SK-N-SH (cell line): ENCODE data around the gene SLC66A2. TPM values are rescaled to one million over a fixed set of nuclear protein-coding genes. Genes with fewer than 3 reads are reported as not detected.

Experiments used
- CTCF ChIA-PET: fragments of 300-600, 350-600 bp; formaldehyde crosslinking; extraction: SDS; loops from one replicate; lab custom pipeline; 2021; lab: Yijun Ruan, JAX
- POLR2A ChIA-PET: fragments of 350-600 bp; sonication (Branson Sonifier 250); formaldehyde crosslinking; extraction: SDS; loops from one replicate; lab custom pipeline; 2020; ENCODE audit warnings: antibody characterized with exemption, inconsistent platforms; lab: Yijun Ruan, JAX
- DNase-seq: peaks from one replicate; pipeline ENCODE4 v3.0.0; 2012
- H2AFZ ChIP-seq: fragments of 200-600 bp; sonication (generic); 2 replicates; pipeline ENCODE4 v1.8.1; 2016; ENCODE audit warnings: antibody characterized with exemption, mild to moderate bottlenecking, low read depth
- H3F3A ChIP-seq: fragments of 200-600 bp; sonication (generic); replicated peaks from 2 replicates; pipeline ENCODE3; 2016; ENCODE audit warnings: antibody characterized with exemption, mild to moderate bottlenecking; ENCODE audit not compliant: insufficient read depth
- H3K27ac ChIP-seq, 2 experiments: fragments of 200-500 bp in 1 of 2; fragments of 200-600 bp in 1 of 2; sonication (Bioruptor generic) in 1 of 2; sonication (generic), shearing (Covaris generic) in 1 of 2; 2 replicates each; pipeline versions ENCODE4 v1.5.1 to v1.6.1; 2014 to 2016; ENCODE audit warnings: low read depth in 2 of 2, inconsistent platforms in 1 of 2, low read length in 1 of 2, mild to moderate bottlenecking in 1 of 2, mixed read lengths in 1 of 2
- H3K27me3 ChIP-seq: fragments of 200-600 bp; sonication (generic), shearing (Covaris generic); 2 replicates; pipeline ENCODE4 v1.6.1; 2016; ENCODE audit warnings: mixed run types; ENCODE audit not compliant: insufficient read depth
- H3K36me3 ChIP-seq, 2 experiments: fragments of 200-500 bp in 1 of 2; fragments of 200-600 bp in 1 of 2; sonication (Bioruptor generic) in 1 of 2; sonication (generic) in 1 of 2; replicated peaks in 1 of 2; 2 replicates each; pipeline versions ENCODE3 to v1.5.1; 2014 to 2016; ENCODE audit warnings: low read length in 1 of 2, mild to moderate bottlenecking in 1 of 2; ENCODE audit not compliant: insufficient read depth in 2 of 2, control insufficient read depth in 1 of 2
- H3K4me1 ChIP-seq, 2 experiments: fragments of 200-500 bp in 1 of 2; fragments of 200-600 bp in 1 of 2; sonication (Bioruptor generic) in 1 of 2; sonication (generic), shearing (Covaris generic) in 1 of 2; 2 replicates each; pipeline versions ENCODE4 v1.5.1 to v1.6.1; 2014 to 2016; ENCODE audit warnings: low read depth in 1 of 2, low read length in 1 of 2, mixed run types in 1 of 2; ENCODE audit not compliant: insufficient read depth in 2 of 2, control insufficient read depth in 1 of 2
- H3K4me2 ChIP-seq: fragments of 200-600 bp; sonication (generic), shearing (Covaris generic); 2 replicates; pipeline ENCODE4 v1.6.1; 2017; ENCODE audit warnings: mixed run types
- H3K4me3 ChIP-seq, 2 experiments: fragments of 200-500 bp in 1 of 2; fragments of 200-600 bp in 1 of 2; sonication (Bioruptor generic) in 1 of 2; sonication (generic), shearing (Covaris generic) in 1 of 2; 2 replicates each; pipeline versions ENCODE4 v1.5.1 to v1.8.1; 2014 to 2016; ENCODE audit warnings: low read depth in 2 of 2, inconsistent platforms in 1 of 2, low read length in 1 of 2, mild to moderate bottlenecking in 1 of 2, mixed read lengths in 1 of 2, moderate library complexity in 1 of 2
- H3K79me2 ChIP-seq: fragments of 200-600 bp; sonication (generic); 2 replicates; pipeline ENCODE4 v1.8.1; 2017; ENCODE audit warnings: mild to moderate bottlenecking; ENCODE audit not compliant: insufficient read depth
- H3K9ac ChIP-seq: fragments of 200-600 bp; sonication (generic); 2 replicates; pipeline ENCODE4 v1.6.1; 2017; ENCODE audit warnings: mixed run types
- H3K9me2 ChIP-seq: fragments of 200-600 bp; sonication (generic); 2 replicates; pipeline ENCODE4 v1.6.1; 2017; ENCODE audit warnings: mixed run types
- H3K9me3 ChIP-seq: fragments of 200-600 bp; sonication (generic); 2 replicates; pipeline ENCODE4 v1.6.1; 2017; ENCODE audit warnings: mixed run types, mild to moderate bottlenecking, moderate library complexity
- H4K20me1 ChIP-seq: fragments of 200-600 bp; sonication (generic); 2 replicates; pipeline ENCODE4 v1.6.1; 2017; ENCODE audit warnings: mild to moderate bottlenecking, mixed run types; ENCODE audit not compliant: insufficient read depth
- GABPA ChIP-seq: IDR thresholded peaks from 2 replicates; pipeline ENCODE4 v1.4.0; 2012; ENCODE audit warnings: low read depth, mild to moderate bottlenecking
- MEF2A ChIP-seq: IDR thresholded peaks from 2 replicates; pipeline ENCODE4 v1.4.0; 2012; ENCODE audit warnings: low read depth, borderline replicate concordance
- MXI1 ChIP-seq: IDR thresholded peaks from 2 replicates; pipeline ENCODE4 v1.6.1; 2012; ENCODE audit warnings: mild to moderate bottlenecking, low read depth, low read length, improper control_type of control experiment
- NFIC ChIP-seq: IDR thresholded peaks from 2 replicates; pipeline ENCODE4 v1.4.0; 2012; ENCODE audit warnings: borderline replicate concordance
- RFX5 ChIP-seq: IDR thresholded peaks from 2 replicates; pipeline ENCODE4 v1.6.1; 2012; ENCODE audit warnings: mild to moderate bottlenecking, improper control_type of control experiment, low read length
- RXRA ChIP-seq: IDR thresholded peaks from 2 replicates; pipeline ENCODE4 v1.4.0; 2012; ENCODE audit warnings: low read depth, mild to moderate bottlenecking, borderline replicate concordance
- USF2 ChIP-seq: fragments of 150-350 bp; IDR thresholded peaks from 2 replicates; pipeline ENCODE4 v1.6.1; 2017; ENCODE audit warnings: antibody characterized with exemption, low read length, low read depth, borderline replicate concordance
- WGBS: methylation state at CpG from one replicate; pipeline ENCODE4 v1.1.6; 2017; ENCODE audit warnings: low lambda C conversion rate; 5-methylcytosine and 5-hydroxymethylcytosine counted together
- polyA plus RNA-seq, 3 experiments: library from polyadenylated mRNA; depleted of rRNA; stranded (reverse); fragments of >200 nt; gene quantifications; 2 replicates each; pipeline ENCODE4 v1.2.3, GENCODE V29; 2012

SLC66A2 gene
- polyA plus RNA-seq, 1 of the 3 experiments (the other 2 are of a cell fraction): 14.5 TPM

GRCh38 chr18:79970419-79971133 is 19.1 kb upstream of the SLC66A2 start:
- Histone ChIP-seq H3K4me2 (no peak overlapping the region), H3K9ac (no peak overlapping the region), H3K27ac (no peak overlapping the region), H3F3A (peaks cover 10% of the 10 kb centered on the region), H4K20me1 (peaks cover 21% of the 10 kb centered on the region; the same call in 1 of the 2 replicates), H3K27me3 (no peaks in the 10 kb centered on the region), H3K4me1 (peaks cover 0 to under 1% of the 10 kb centered on the region in 2 experiments; a peak in 1 of 4 replicates), H2AFZ (no peak overlapping the region), H3K4me3 (no peak overlapping the region), H3K9me3 (no peaks in the 10 kb centered on the region), H3K9me2 (no peaks in the 10 kb centered on the region), H3K79me2 (peaks cover 37% of the 10 kb centered on the region), H3K36me3 (peaks cover 19 to 45% of the 10 kb centered on the region in 2 experiments)
- no peak for TF ChIP-seq MEF2A
- TF ChIP-seq USF2: no peak
- TF ChIP-seq RXRA: no peak
- no peak for TF ChIP-seq RFX5
- no peak for TF ChIP-seq MXI1
- 96% methylated on average over 12 of the region's 12 CpGs for WGBS
- CTCF ChIA-PET: interaction anchor here (0.9 kb wide), 1 partner anchor 11 kb away, joined by 3 read pairs; no protein-coding TSS in a partner anchor
- DNase-seq: no peak
- POLR2A ChIA-PET: no interaction called here

DNA sequence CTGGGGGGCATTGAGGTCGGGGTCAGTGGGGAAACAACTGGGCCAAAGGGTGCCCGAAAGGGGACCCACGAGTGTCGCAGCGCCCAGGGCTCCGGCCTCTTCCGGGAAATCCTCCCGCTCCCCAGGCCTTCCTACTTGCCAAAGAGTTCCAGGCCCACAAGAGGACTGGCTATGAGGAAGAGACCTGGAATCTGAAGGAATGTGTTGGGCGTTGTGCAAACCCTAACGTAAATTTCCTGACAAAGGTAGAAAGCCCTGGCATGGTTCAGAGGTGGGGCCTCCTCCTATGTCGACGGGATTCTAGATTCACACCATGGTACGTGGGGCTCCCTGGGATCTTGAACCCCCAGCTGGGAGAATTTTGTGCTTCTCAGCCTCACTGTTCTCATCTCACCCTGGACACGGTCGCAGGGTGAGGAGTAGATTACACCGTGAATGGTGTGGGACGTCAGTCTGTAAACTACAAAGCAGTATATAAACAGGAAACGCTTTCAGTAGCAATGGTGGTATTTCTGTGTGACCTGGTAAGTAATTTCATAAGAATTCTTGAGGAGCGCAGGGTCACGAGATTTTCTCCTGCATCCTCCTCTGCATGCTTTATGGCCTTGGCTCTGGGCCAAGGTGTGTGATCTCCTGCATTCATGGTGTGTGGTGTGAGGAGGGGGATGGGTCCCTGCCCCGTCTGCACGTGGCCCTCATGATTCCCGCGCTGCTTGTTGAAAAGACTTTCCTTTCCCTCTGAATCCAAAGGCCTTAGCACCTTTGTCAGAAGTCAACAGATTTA is 13.9 kb upstream of the SLC66A2 start:
- Histone ChIP-seq H3K79me2 (no peaks in the 10 kb centered on the region; the same call in 1 of the 2 replicates), H3K27me3 (no peaks in the 10 kb centered on the region), H3F3A (peaks cover 6% of the 10 kb centered on the region), H3K4me3 (peak overlapping the region in 1 of 2 experiments; percentile 56; a peak in 3 of 4 replicates), H3K9me2 (no peaks in the 10 kb centered on the region), H3K9ac (no peak overlapping the region; the same call in 1 of the 2 replicates), H3K4me1 (peaks cover 0 to 12% of the 10 kb centered on the region in 2 experiments; a peak in 1 of 4 replicates), H2AFZ (no peak overlapping the region), H3K9me3 (no peaks in the 10 kb centered on the region), H3K4me2 (peak overlapping the region; percentile 79), H4K20me1 (no peaks in the 10 kb centered on the region), H3K36me3 (peaks cover 0 to 6% of the 10 kb centered on the region in 2 experiments), H3K27ac (no peak overlapping the region)
- ChIA-PET CTCF (interaction anchor here (0.7 to 1.0 kb wide), 2 partner anchors 11 to 15 kb away, joined by 3 read pairs; no protein-coding TSS in a partner anchor), POLR2A (no interaction called here)
- peak; percentile 58 for DNase-seq
- 60% methylated on average over 15 of the region's 24 CpGs for WGBS
- TF ChIP-seq NFIC (peak; percentile 62), GABPA (no peak)
